Gastroesophageal sphincter (tissue), 3 donors: Measurements from ENCODE around the gene IL2RA.

ENCODE experiments used
- EP300 ChIP-seq: sonication (generic); formaldehyde crosslinking; IDR thresholded peaks from one replicate; pipeline ENCODE4 v1.6.1; 2017; ENCODE audit warnings: antibody characterized with exemption, mild to moderate bottlenecking
- POLR2A ChIP-seq, 2 donors: fragments of 450-650 bp; IDR thresholded peaks; one replicate each; pipeline ENCODE4 v1.6.1; 2017; ENCODE audit warnings: antibody characterized with exemption in 2 of 2, mild to moderate bottlenecking in 2 of 2, moderate library complexity in 1 of 2
- TF ChIP-seq, protein P1 (sequence below), 4 experiments: fragments of 200-600 bp in 2 of 4; fragments of 450-650 bp in 2 of 4; sonication (generic) in 1 of 4; IDR thresholded peaks; one replicate each; pipeline ENCODE4 v1.5.1; 2017 to 2019; ENCODE audit warnings: antibody characterized with exemption in 4 of 4, mild to moderate bottlenecking in 2 of 4, moderate library complexity in 2 of 4

DNA sequence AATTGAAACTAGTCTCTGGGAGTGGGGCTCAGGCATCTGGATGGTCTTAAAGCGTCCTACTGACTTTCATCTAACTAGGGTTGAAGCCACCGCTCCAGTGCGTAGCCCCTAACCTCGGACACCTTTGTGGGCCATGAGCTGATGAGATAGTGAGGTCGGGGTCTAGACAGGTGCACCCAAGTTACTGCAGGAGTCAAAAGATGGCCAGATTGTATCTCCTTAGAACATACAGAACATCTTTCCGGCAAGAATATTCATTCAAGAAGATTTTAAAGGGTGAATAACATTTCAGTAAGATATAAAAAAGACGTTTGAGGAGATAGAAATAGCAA lies 47.2 kb upstream of the IL2RA start:
- TF ChIP-seq, protein P1, sequence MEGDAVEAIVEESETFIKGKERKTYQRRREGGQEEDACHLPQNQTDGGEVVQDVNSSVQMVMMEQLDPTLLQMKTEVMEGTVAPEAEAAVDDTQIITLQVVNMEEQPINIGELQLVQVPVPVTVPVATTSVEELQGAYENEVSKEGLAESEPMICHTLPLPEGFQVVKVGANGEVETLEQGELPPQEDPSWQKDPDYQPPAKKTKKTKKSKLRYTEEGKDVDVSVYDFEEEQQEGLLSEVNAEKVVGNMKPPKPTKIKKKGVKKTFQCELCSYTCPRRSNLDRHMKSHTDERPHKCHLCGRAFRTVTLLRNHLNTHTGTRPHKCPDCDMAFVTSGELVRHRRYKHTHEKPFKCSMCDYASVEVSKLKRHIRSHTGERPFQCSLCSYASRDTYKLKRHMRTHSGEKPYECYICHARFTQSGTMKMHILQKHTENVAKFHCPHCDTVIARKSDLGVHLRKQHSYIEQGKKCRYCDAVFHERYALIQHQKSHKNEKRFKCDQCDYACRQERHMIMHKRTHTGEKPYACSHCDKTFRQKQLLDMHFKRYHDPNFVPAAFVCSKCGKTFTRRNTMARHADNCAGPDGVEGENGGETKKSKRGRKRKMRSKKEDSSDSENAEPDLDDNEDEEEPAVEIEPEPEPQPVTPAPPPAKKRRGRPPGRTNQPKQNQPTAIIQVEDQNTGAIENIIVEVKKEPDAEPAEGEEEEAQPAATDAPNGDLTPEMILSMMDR (IDR thresholded peaks at IDR 0.05), result no peak
- TF ChIP-seq POLR2A (IDR thresholded peaks at IDR 0.05) (no peak), EP300 (no peak)
